ENCODE measurements around the gene SALL3. TPM values are rescaled to one million over a fixed set of nuclear protein-coding genes. Genes with fewer than 3 reads are reported as not detected.

Gene SALL3
- total RNA-seq, 1 donor from 2014 or later = 7.7 TPM

- H2AFZ ChIP-seq (ENCODE audit: low read depth, low read length) = no peak overlapping the region
- H3K27me3 ChIP-seq (ENCODE audit: insufficient read depth, low read length) = no peaks in the 10 kb centered on the region
- TF ChIP-seq CTCF (IDR thresholded peaks at IDR 0.05; ENCODE audit: insufficient read depth, low read depth, low read length) = no peak
- TF ChIP-seq EZH2 (IDR thresholded peaks at IDR 0.05; ENCODE audit: insufficient read depth, low read length) = no peak
- no peak overlapping the region for H3K4me2 ChIP-seq (ENCODE audit: low read length)
- no peaks in the 10 kb centered on the region for H3K36me3 Mint-ChIP-seq (ENCODE audit: low read depth, unreplicated experiment)
- no peaks in the 10 kb centered on the region for H3K4me1 Mint-ChIP-seq (ENCODE audit: low read depth, unreplicated experiment)
- no peak overlapping the region for H3K9ac ChIP-seq (ENCODE audit: low read length)
- no peaks in the 10 kb centered on the region for H3K4me1 ChIP-seq (ENCODE audit: insufficient read depth, low read length)
- no peak overlapping the region for H3K4me3 Mint-ChIP-seq (ENCODE audit: unreplicated experiment)
- H3K27me3 Mint-ChIP-seq (ENCODE audit: low read depth, unreplicated experiment) = peaks cover 2% of the 10 kb centered on the region
- H3K4me3 ChIP-seq (ENCODE audit: insufficient read depth, low read depth, low read length) = no peak overlapping the region
- H3K27ac ChIP-seq (ENCODE audit: low read depth, low read length) = no peak overlapping the region
- H3K9me3 Mint-ChIP-seq (ENCODE audit: unreplicated experiment) = peaks cover 25% of the 10 kb centered on the region
- no peak overlapping the region for H3K27ac Mint-ChIP-seq (ENCODE audit: unreplicated experiment)
- no peaks in the 10 kb centered on the region for H4K20me1 ChIP-seq (ENCODE audit: insufficient read depth, low read length)
- DNase-seq (ENCODE audit: low read depth) = no peak
- no peaks in the 10 kb centered on the region for H3K79me2 ChIP-seq (ENCODE audit: insufficient read depth, low read length)
- no peak for FAIRE-seq
- H3K9me3 ChIP-seq (ENCODE audit: insufficient read depth, low read depth, low read length) = peaks cover 7% of the 10 kb centered on the region
- H3K36me3 ChIP-seq (ENCODE audit: insufficient read depth, low read length) = no peaks in the 10 kb centered on the region
These were observed 26.1 kb upstream of the SALL3 start for GRCh38 chr18:78953566-78953965.

GRCh38 chr18:78955051-78955450 lies 24.6 kb upstream of the SALL3 start:
- no peak overlapping the region for H3K27ac ChIP-seq (ENCODE audit: low read depth, low read length)
- TF ChIP-seq EZH2 (IDR thresholded peaks at IDR 0.05; ENCODE audit: insufficient read depth, low read length) (no peak), CTCF (IDR thresholded peaks at IDR 0.05; ENCODE audit: insufficient read depth, low read depth, low read length) (no peak)
- H3K4me1 ChIP-seq (ENCODE audit: insufficient read depth, low read length) = no peaks in the 10 kb centered on the region
- no peaks in the 10 kb centered on the region for H3K27me3 ChIP-seq (ENCODE audit: insufficient read depth, low read length)
- no peaks in the 10 kb centered on the region for H3K36me3 Mint-ChIP-seq (ENCODE audit: low read depth, unreplicated experiment)
- no peaks in the 10 kb centered on the region for H3K79me2 ChIP-seq (ENCODE audit: insufficient read depth, low read length)
- no peak overlapping the region for H3K9ac ChIP-seq (ENCODE audit: low read length)
- no peak for FAIRE-seq
- peaks cover 19% of the 10 kb centered on the region for H3K9me3 Mint-ChIP-seq (ENCODE audit: unreplicated experiment)
- no peaks in the 10 kb centered on the region for H3K27me3 Mint-ChIP-seq (ENCODE audit: low read depth, unreplicated experiment)
- no peak for DNase-seq (ENCODE audit: low read depth)
- H4K20me1 ChIP-seq (ENCODE audit: insufficient read depth, low read length) = no peaks in the 10 kb centered on the region
- no peak overlapping the region for H3K4me2 ChIP-seq (ENCODE audit: low read length)
- H3K4me3 ChIP-seq (ENCODE audit: insufficient read depth, low read depth, low read length) = no peak overlapping the region
- no peak overlapping the region for H2AFZ ChIP-seq (ENCODE audit: low read depth, low read length)
- no peaks in the 10 kb centered on the region for H3K4me1 Mint-ChIP-seq (ENCODE audit: low read depth, unreplicated experiment)
- H3K27ac Mint-ChIP-seq (ENCODE audit: unreplicated experiment) = no peak overlapping the region
- H3K4me3 Mint-ChIP-seq (ENCODE audit: unreplicated experiment) = no peak overlapping the region
- peaks cover 7% of the 10 kb centered on the region for H3K9me3 ChIP-seq (ENCODE audit: insufficient read depth, low read depth, low read length)
- no peaks in the 10 kb centered on the region for H3K36me3 ChIP-seq (ENCODE audit: insufficient read depth, low read length)

- TF ChIP-seq EZH2 (IDR thresholded peaks at IDR 0.05; ENCODE audit: insufficient read depth, low read length) (no peak), CTCF (IDR thresholded peaks at IDR 0.05; ENCODE audit: insufficient read depth, low read depth, low read length) (no peak)
These were observed 22.5 kb upstream of the SALL3 start for GRCh38 chr18:78957140-78957539.

More at GRCh38 chr18:78957140-78957539, 22.5 kb upstream of the SALL3 start:
- FAIRE-seq = no peak
- no peaks in the 10 kb centered on the region for H3K27me3 Mint-ChIP-seq (ENCODE audit: low read depth, unreplicated experiment)
- Histone ChIP-seq H3K27ac (ENCODE audit: low read depth, low read length) (no peak overlapping the region), H3K79me2 (ENCODE audit: insufficient read depth, low read length) (no peaks in the 10 kb centered on the region), H3K36me3 (ENCODE audit: insufficient read depth, low read length) (no peaks in the 10 kb centered on the region), H3K27me3 (ENCODE audit: insufficient read depth, low read length) (no peaks in the 10 kb centered on the region), H3K4me1 (ENCODE audit: insufficient read depth, low read length) (no peaks in the 10 kb centered on the region), H4K20me1 (ENCODE audit: insufficient read depth, low read length) (no peaks in the 10 kb centered on the region), H3K9ac (ENCODE audit: low read length) (no peak overlapping the region), H3K9me3 (ENCODE audit: insufficient read depth, low read depth, low read length) (peaks cover 2% of the 10 kb centered on the region), H3K4me3 (ENCODE audit: insufficient read depth, low read depth, low read length) (no peak overlapping the region), H3K4me2 (ENCODE audit: low read length) (no peak overlapping the region), H2AFZ (ENCODE audit: low read depth, low read length) (no peak overlapping the region)
- H3K36me3 Mint-ChIP-seq (ENCODE audit: low read depth, unreplicated experiment) = no peaks in the 10 kb centered on the region
- H3K9me3 Mint-ChIP-seq (ENCODE audit: unreplicated experiment) = peaks cover 11% of the 10 kb centered on the region
- DNase-seq (ENCODE audit: low read depth) = no peak
- H3K4me3 Mint-ChIP-seq (ENCODE audit: unreplicated experiment) = no peak overlapping the region
- no peaks in the 10 kb centered on the region for H3K4me1 Mint-ChIP-seq (ENCODE audit: low read depth, unreplicated experiment)
- no peak overlapping the region for H3K27ac Mint-ChIP-seq (ENCODE audit: unreplicated experiment)

Data from astrocyte (in vitro differentiated cells and primary cell).